B cell (primary cell): ENCODE measurements around the gene TBX2. TPM values are rescaled to one million over a fixed set of nuclear protein-coding genes. Genes with fewer than 3 reads are reported as not detected.

Experiments
- ATAC-seq: fragments of 200-7000 bp; cut with Tn5 transposase; one replicate; pipeline ENCODE4 v1.10.0; 2021; ENCODE audit warnings: low read depth, mild to moderate bottlenecking, moderate number of reproducible peaks, moderate library complexity
- CTCF ChIA-PET: fragments of 350-600 bp; sonication (Branson Sonifier 250); formaldehyde crosslinking; loops from one replicate; lab custom pipeline; 2021; ENCODE audit warnings: antibody characterized with exemption, inconsistent platforms; lab: Charles Lee
- POLR2A ChIA-PET: fragments of 350-600 bp; sonication (Branson Sonifier 250); formaldehyde crosslinking; loops from one replicate; lab custom pipeline; 2021; ENCODE audit warnings: antibody characterized with exemption; lab: Charles Lee
- DNase-seq: peaks from one replicate; pipeline ENCODE4 v3.0.0; 2013
- H2AFZ ChIP-seq: 2 replicates; pipeline ENCODE4 v1.6.1; 2012; ENCODE audit warnings: mild to moderate bottlenecking, low read depth, low read length; ENCODE audit not compliant: insufficient read depth, poor library complexity, severe bottlenecking
- H3K27ac ChIP-seq, 2 donors: 1 replicate in 1 of 2; 2 replicates in 1 of 2; pipeline ENCODE4 v1.5.1; 2012 to 2013; ENCODE audit warnings: low read length in 2 of 2, mild to moderate bottlenecking in 2 of 2, moderate library complexity in 1 of 2
- H3K27me3 ChIP-seq, 4 experiments: fragments of 200-600 bp in 1 of 4; sonication (generic) in 1 of 4; replicated peaks in 1 of 4; 1 replicate in 2 of 4; 2 replicates in 2 of 4; pipeline versions ENCODE4 v1.6.1 to v1.7.0; 2013 to 2016; ENCODE audit warnings: low read length in 3 of 4, mild to moderate bottlenecking in 2 of 4, mixed read lengths in 1 of 4, moderate library complexity in 1 of 4; ENCODE audit not compliant: insufficient read depth in 4 of 4, control insufficient read depth in 3 of 4; ENCODE audit errors: control extremely low read depth in 1 of 4
- H3K36me3 ChIP-seq, 2 experiments: replicated peaks in 1 of 2; 1 replicate in 1 of 2; 2 replicates in 1 of 2; pipeline versions ENCODE4 v1.6.1 to v1.7.1; 2013; ENCODE audit warnings: low read length in 1 of 2; ENCODE audit not compliant: insufficient read depth in 2 of 2, control insufficient read depth in 1 of 2; ENCODE audit errors: control extremely low read depth in 1 of 2, extremely low read depth in 1 of 2
- H3K4me1 ChIP-seq, 2 donors: fragments of 200-600 bp in 1 of 2; sonication (generic) in 1 of 2; 1 replicate in 1 of 2; 2 replicates in 1 of 2; pipeline versions ENCODE4 v1.5.1 to v1.6.1; 2013 to 2017; ENCODE audit warnings: low read length in 2 of 2; ENCODE audit not compliant: control insufficient read depth in 2 of 2, insufficient read depth in 2 of 2
- H3K4me2 ChIP-seq: replicated peaks from 2 replicates; pipeline ENCODE3; 2012; ENCODE audit warnings: mild to moderate bottlenecking, low read depth, low read length; ENCODE audit not compliant: poor library complexity, severe bottlenecking
- H3K4me3 ChIP-seq, 5 experiments: fragments of 200-600 bp in 1 of 5; sonication (generic) in 1 of 5; 1 replicate in 3 of 5; 2 replicates in 2 of 5; pipeline versions ENCODE4 v1.5.1 to v1.7.0; 2011 to 2016; ENCODE audit warnings: low read length in 4 of 5, mild to moderate bottlenecking in 4 of 5, low read depth in 2 of 5, control low read depth in 1 of 5, moderate library complexity in 1 of 5; ENCODE audit not compliant: insufficient read depth in 1 of 5; ENCODE audit errors: control extremely low read depth in 1 of 5, extremely low read depth in 1 of 5
- H3K79me2 ChIP-seq: fragments of 200-600 bp; sonication (generic); one replicate; pipeline ENCODE4 v1.6.0; 2016; ENCODE audit warnings: low read length; ENCODE audit not compliant: control insufficient read depth, insufficient read depth
- H3K9ac ChIP-seq: fragments of 200-600 bp; sonication (generic); 2 replicates; pipeline ENCODE4 v1.6.1; 2017; ENCODE audit warnings: mild to moderate bottlenecking, low read length, moderate library complexity
- H3K9me3 ChIP-seq, 3 donors: one replicate each; pipeline versions ENCODE4 v1.6.1 to v1.7.1; 2013; ENCODE audit warnings: low read length in 2 of 3; ENCODE audit not compliant: control insufficient read depth in 2 of 3, insufficient read depth in 1 of 3; ENCODE audit errors: control extremely low read depth in 1 of 3
- H4K20me1 ChIP-seq: 2 replicates; pipeline ENCODE4 v1.6.0; 2012; ENCODE audit warnings: mild to moderate bottlenecking, low read length; ENCODE audit not compliant: insufficient read depth, control insufficient read depth, poor library complexity, severe bottlenecking
- H3K27ac Mint-ChIP-seq: one replicate; pipeline ENCODE4 v1.8.0; 2021; ENCODE audit warnings: mixed read lengths
- H3K27me3 Mint-ChIP-seq: one replicate; pipeline ENCODE4 v1.8.0; 2021; ENCODE audit warnings: mixed read lengths
- H3K4me1 Mint-ChIP-seq: one replicate; pipeline ENCODE4 v1.8.0; 2021; ENCODE audit warnings: mixed read lengths
- H3K4me3 Mint-ChIP-seq: one replicate; pipeline ENCODE4 v1.8.0; 2021; ENCODE audit warnings: mixed read lengths
- H3K9me3 Mint-ChIP-seq: one replicate; pipeline ENCODE4 v1.8.0; 2022; ENCODE audit warnings: mixed read lengths; ENCODE audit not compliant: insufficient read depth
- EZH2 ChIP-seq: IDR thresholded peaks from 2 replicates; pipeline ENCODE4 v1.6.1; 2012; ENCODE audit warnings: borderline replicate concordance, low read depth, mild to moderate bottlenecking, moderate library complexity, low read length; ENCODE audit not compliant: insufficient read depth, poor library complexity, severe bottlenecking
- WGBS: methylation state at CpG from one replicate; pipeline ENCODE4 v1.1.5; 2013; ENCODE audit warnings: missing lambda C conversion rate; ENCODE audit not compliant: insufficient coverage; 5-methylcytosine and 5-hydroxymethylcytosine counted together
- intact Hi-C: fragments of 100-400 bp; cut with micrococcal nuclease; formaldehyde crosslinking; loops from one replicate; pipeline ENCODE4 v1.10.0; 2022
- polyA plus RNA-seq: library from polyadenylated mRNA; depleted of rRNA; stranded (reverse); fragments of >200 nt; gene quantifications from 2 replicates; pipeline ENCODE4 v1.2.3, GENCODE V29; 2012
- total RNA-seq, 2 donors: library from RNA; stranded (reverse); fragments of 120-200 nt in 1 of 2; gene quantifications; 1 replicate in 1 of 2; 2 replicates in 1 of 2; pipeline versions ENCODE4 v1.2.3 to v1.2.4, GENCODE V29; 2013 to 2022
- TF ChIP-seq, protein P1 (sequence below): fragments of 200-600 bp; IDR thresholded peaks from one replicate; pipeline ENCODE4 v1.8.0; 2022; ENCODE audit warnings: antibody characterized with exemption, mild to moderate bottlenecking

The TBX2 gene
- total and polyA plus RNA-seq, 2 donors (not counting 1 experiment from before 2014, with no cell fraction given), result not detected

DNA sequence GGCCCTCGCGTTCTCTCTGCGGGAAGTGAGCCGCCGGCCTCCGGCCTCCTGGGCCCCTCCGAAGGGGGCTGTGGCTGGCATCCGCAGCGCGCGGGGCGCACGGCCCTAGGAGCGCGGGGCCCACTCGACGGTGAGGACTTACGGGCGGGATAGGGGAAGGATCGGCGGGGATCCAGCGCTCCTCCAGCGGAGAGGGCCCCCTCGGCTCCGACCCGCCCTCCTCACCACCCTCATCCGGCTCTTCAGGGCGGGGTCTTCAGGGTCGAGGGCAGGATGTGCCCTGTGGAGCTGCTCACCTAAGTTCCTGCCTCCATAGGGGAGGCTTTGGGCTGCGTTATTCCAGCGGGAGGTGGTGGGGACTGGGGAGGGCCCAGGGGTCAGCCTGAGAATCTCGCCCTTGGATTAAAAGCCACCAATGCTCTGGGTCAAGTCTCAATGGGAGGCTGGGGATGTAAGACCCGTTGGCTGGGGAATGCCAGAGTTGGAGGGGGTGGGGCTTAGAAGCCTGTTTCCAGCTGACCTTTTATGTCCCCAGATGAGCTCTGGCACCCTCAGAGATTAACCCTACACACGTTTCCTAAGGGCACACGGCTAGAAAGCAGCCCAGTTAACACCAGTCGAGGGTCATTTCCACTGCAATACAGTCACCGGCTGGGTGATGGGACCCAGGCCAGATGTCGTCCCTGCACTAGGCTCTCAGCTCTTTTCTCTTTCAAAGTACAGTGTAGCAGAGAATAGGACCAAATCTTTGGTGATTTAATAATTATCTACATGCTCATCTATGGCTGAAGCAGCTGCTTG is 13.4 kb downstream of the TBX2 start:
- no peak overlapping the region for H3K27ac Mint-ChIP-seq
- peak overlapping the region; percentile 72 for H3K4me3 Mint-ChIP-seq
- peaks cover 0 to 37% (median 0%) of the 10 kb centered on the region in 3 donors for H3K9me3 ChIP-seq
- H3K4me1 ChIP-seq, result peaks cover 44 to 52% of the 10 kb centered on the region in 2 donors
- peak; percentile 31 for TF ChIP-seq EZH2
- TF ChIP-seq, protein P1, sequence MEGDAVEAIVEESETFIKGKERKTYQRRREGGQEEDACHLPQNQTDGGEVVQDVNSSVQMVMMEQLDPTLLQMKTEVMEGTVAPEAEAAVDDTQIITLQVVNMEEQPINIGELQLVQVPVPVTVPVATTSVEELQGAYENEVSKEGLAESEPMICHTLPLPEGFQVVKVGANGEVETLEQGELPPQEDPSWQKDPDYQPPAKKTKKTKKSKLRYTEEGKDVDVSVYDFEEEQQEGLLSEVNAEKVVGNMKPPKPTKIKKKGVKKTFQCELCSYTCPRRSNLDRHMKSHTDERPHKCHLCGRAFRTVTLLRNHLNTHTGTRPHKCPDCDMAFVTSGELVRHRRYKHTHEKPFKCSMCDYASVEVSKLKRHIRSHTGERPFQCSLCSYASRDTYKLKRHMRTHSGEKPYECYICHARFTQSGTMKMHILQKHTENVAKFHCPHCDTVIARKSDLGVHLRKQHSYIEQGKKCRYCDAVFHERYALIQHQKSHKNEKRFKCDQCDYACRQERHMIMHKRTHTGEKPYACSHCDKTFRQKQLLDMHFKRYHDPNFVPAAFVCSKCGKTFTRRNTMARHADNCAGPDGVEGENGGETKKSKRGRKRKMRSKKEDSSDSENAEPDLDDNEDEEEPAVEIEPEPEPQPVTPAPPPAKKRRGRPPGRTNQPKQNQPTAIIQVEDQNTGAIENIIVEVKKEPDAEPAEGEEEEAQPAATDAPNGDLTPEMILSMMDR, result no peak
- peak overlapping the region; percentile 60 for H3K9ac ChIP-seq
- H3K27me3 ChIP-seq, result peaks cover 0 to 69% (median 36%) of the 10 kb centered on the region in 4 experiments
- ChIA-PET POLR2A (no interaction called here), CTCF (interaction anchor here (0.5 to 3.2 kb wide), 13 partner anchors 10 to 723 kb away, joined by 3 to 30 read pairs (median 3); no protein-coding TSS in a partner anchor)
- peaks cover 33% of the 10 kb centered on the region for H3K4me1 Mint-ChIP-seq
- intact Hi-C loops, result loop anchor here (1.0 to 10.0 kb wide), 5 partner anchors 138 to 702 kb away; no protein-coding TSS in a partner anchor
- H3K4me3 ChIP-seq, result peak overlapping the region in 4 of 5 experiments; percentile 58 to 69 (median 62)
- WGBS, result 14% methylated on average over 21 of the region's 38 CpGs
- no peaks in the 10 kb centered on the region for H3K9me3 Mint-ChIP-seq
- H3K27me3 Mint-ChIP-seq, result peaks cover 28% of the 10 kb centered on the region
- H2AFZ ChIP-seq, result peak overlapping the region; percentile 91
- peaks cover 14% of the 10 kb centered on the region for H4K20me1 ChIP-seq
- no peak for ATAC-seq
- H3K4me2 ChIP-seq, result peak overlapping the region; percentile 100
- no peaks in the 10 kb centered on the region for H3K36me3 ChIP-seq
- no peak overlapping the region for H3K27ac ChIP-seq
- no peaks in the 10 kb centered on the region for H3K79me2 ChIP-seq
- no peak for DNase-seq

DNA sequence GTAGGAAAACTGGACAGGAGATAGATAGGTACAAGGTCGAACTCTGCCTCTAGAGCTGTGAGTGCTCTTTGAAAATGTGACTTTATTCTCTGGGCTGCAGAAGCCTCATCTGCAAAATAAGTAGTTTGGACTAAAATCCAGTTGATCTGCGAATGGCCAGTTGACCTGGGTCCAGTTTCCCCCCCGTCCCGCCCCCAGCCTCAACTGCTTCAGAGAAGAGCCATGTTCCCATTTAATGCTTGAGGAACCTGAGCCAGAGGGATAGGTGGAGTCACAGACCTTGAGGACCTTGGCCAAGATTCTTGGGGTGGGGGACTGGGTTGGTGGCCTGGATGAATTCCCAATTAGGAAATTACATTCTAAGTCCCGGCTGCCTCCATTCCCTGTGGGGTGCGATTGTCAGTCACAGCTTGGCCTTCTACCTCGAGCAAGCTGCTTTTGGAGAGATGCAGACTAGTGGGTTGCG is 14.1 kb downstream of the TBX2 start:
- Histone ChIP-seq H3K9me3 (peaks cover 0 to 30% (median 0%) of the 10 kb centered on the region in 3 donors), H3K4me2 (no peak overlapping the region), H3K9ac (no peak overlapping the region)

More for the DNA sequence above, 14.1 kb downstream of the TBX2 start:
- H4K20me1 ChIP-seq, result peaks cover 12% of the 10 kb centered on the region
- no peaks in the 10 kb centered on the region for H3K79me2 ChIP-seq
- Mint-ChIP-seq H3K27ac (no peak overlapping the region), H3K9me3 (no peaks in the 10 kb centered on the region), H3K4me3 (peak overlapping the region; percentile 72), H3K27me3 (peaks cover 25% of the 10 kb centered on the region), H3K4me1 (peaks cover 27% of the 10 kb centered on the region)
- no peak for DNase-seq
- POLR2A ChIA-PET, result no interaction called here
- H2AFZ ChIP-seq, result no peak overlapping the region
- intact Hi-C loops, result loop anchor here (2.0 to 10.0 kb wide), 4 partner anchors 137 to 701 kb away; no protein-coding TSS in a partner anchor
- H3K4me1 ChIP-seq, result peaks cover 37 to 46% of the 10 kb centered on the region in 2 donors
- H3K4me3 ChIP-seq, result no peak overlapping the region
- peaks cover 0 to 63% (median 31%) of the 10 kb centered on the region in 4 experiments for H3K27me3 ChIP-seq
- TF ChIP-seq, protein P1, result no peak
- TF ChIP-seq EZH2, result no peak
- CTCF ChIA-PET, result interaction anchor here (0.5 to 3.2 kb wide), 6 partner anchors 31 to 689 kb away, joined by 3 to 30 read pairs (median 4); no protein-coding TSS in a partner anchor
- H3K27ac ChIP-seq, result no peak overlapping the region
- H3K36me3 ChIP-seq, result no peaks in the 10 kb centered on the region
- 97% methylated on average over 8 of the region's 8 CpGs for WGBS
- ATAC-seq, result no peak
